Measurements from ENCODE around the gene TMSB15B. TPM values are rescaled to one million over a fixed set of nuclear protein-coding genes. Genes with fewer than 3 reads are reported as not detected.
"Not testable (repeated sequence)": the region's sequence is repeated elsewhere in the genome, so short reads cannot be mapped to it uniquely, and the experiment has no call there.

The TMSB15B gene
- total RNA-seq, 2 experiments from 2014 or later, result 9.3 to 10.5 TPM

GRCh38 chrX:103953353-103953752 lies 9.1 kb upstream of the TMSB15B start:
- Mint-ChIP-seq H3K27me3 (no peaks in the 10 kb centered on the region), H3K4me1 (no peaks in the 10 kb centered on the region), H3K36me3 (no peaks in the 10 kb centered on the region), H3K4me3 (no peak overlapping the region), H3K9me3 (ENCODE audit: low read depth) (no peaks in the 10 kb centered on the region), H3K27ac (no peak overlapping the region)
- ATAC-seq (no peak), DNase-seq (no peak)
- CTCF ChIA-PET, result no interaction called here

DNA sequence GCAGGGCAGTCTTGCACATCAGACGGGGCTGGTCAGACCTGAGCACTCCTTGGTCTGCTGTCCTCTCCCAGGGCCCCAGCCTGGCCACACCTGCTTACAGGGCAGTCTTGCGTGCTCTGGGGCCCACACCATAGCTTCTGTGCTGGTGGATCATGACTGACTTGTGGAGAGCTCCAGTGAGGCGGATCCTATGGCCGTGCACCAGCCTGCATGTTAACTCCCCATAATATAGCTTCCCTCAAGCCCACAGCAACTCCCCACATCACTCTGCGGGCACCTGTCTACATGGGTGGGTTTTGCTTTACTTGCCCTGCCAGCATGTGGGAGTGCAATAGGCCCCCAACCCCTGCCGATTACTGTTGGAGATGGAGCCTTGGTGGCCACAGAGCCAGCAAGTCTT lies 8.2 kb upstream of the TMSB15B start:
- Mint-ChIP-seq H3K27me3 (no peaks in the 10 kb centered on the region), H3K9me3 (ENCODE audit: low read depth) (no peaks in the 10 kb centered on the region), H3K4me3 (no peak overlapping the region), H3K4me1 (no peaks in the 10 kb centered on the region), H3K27ac (no peak overlapping the region), H3K36me3 (no peaks in the 10 kb centered on the region)
- CTCF ChIA-PET, result no interaction called here
- no peak for DNase-seq
- ATAC-seq, result no peak

GRCh38 chrX:103960599-103960998 lies 1.8 kb upstream of the TMSB15B start:
- H3K9me3 Mint-ChIP-seq (ENCODE audit: low read depth); H3K36me3 Mint-ChIP-seq; CTCF ChIA-PET; H3K4me3 Mint-ChIP-seq; H3K4me1 Mint-ChIP-seq; DNase-seq; H3K27ac Mint-ChIP-seq; ATAC-seq; H3K27me3 Mint-ChIP-seq: not testable (repeated sequence)

- H3K4me3 Mint-ChIP-seq; CTCF ChIA-PET; H3K36me3 Mint-ChIP-seq; DNase-seq; H3K27ac Mint-ChIP-seq; H3K27me3 Mint-ChIP-seq; H3K4me1 Mint-ChIP-seq; ATAC-seq; H3K9me3 Mint-ChIP-seq (ENCODE audit: low read depth): not testable (repeated sequence)
Measured at GRCh38 chrX:103983508-103983907, 21.1 kb downstream of the TMSB15B start.

GRCh38 chrX:103999234-103999633 lies 36.8 kb downstream of the TMSB15B start:
- Mint-ChIP-seq H3K9me3 (ENCODE audit: low read depth) (no peaks in the 10 kb centered on the region), H3K27me3 (peaks cover 5% of the 10 kb centered on the region), H3K27ac (no peak overlapping the region), H3K36me3 (no peaks in the 10 kb centered on the region), H3K4me1 (no peaks in the 10 kb centered on the region), H3K4me3 (no peak overlapping the region)
- CTCF ChIA-PET, result no interaction called here
- no peak for DNase-seq
- no peak for ATAC-seq

DNA sequence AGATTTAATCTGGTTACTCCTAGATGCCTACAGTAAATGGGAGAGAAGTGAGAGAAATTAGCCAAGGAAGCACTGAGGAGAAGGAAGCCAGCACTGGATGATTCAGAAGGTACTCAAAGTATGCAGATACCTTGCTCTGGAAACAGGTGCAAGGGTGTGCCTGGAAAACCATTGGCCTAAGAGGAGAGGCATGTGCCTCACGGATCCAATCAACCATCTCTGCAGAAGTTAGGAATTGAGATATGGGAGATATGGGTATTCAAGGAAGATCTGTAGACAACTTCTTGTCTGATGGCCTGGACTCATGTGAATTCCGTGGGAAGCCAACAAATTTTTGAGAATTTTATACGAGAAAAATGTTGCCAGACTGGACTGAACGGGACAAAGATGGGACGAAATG lies 46.4 kb downstream of the TMSB15B start:
- CTCF ChIA-PET, result no interaction called here
- no peak overlapping the region for H3K4me3 Mint-ChIP-seq
- no peak for ATAC-seq

DNA sequence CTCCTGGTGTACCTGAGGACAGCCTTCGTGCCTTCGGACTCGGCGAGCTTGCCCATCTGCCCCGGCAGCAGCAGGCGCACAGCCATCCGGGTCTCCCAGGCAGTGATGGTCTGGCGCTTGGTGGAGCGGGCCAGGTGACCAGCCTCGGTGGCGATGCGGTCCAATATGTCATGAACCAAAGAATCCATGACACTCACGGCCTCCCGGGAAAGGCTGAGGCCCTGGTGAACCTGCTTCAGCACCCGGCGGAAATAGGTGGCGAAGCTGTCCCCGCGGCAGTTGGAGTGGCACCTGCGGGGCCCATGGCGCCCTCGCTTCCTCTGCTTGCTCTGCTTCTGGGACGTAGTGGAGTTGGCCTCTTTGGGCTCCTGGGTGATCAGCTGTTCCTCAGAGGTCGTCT lies 50.7 kb downstream of the TMSB15B start:
- Mint-ChIP-seq H3K4me3 (no peak overlapping the region), H3K27me3 (no peaks in the 10 kb centered on the region), H3K36me3 (no peaks in the 10 kb centered on the region), H3K4me1 (no peaks in the 10 kb centered on the region), H3K27ac (no peak overlapping the region), H3K9me3 (ENCODE audit: low read depth) (no peaks in the 10 kb centered on the region)
- CTCF ChIA-PET, result no interaction called here
- DNase-seq, result no peak
- no peak for ATAC-seq

More for the DNA sequence above, 46.4 kb downstream of the TMSB15B start:
- Mint-ChIP-seq H3K9me3 (ENCODE audit: low read depth) (no peaks in the 10 kb centered on the region), H3K36me3 (no peaks in the 10 kb centered on the region), H3K4me1 (no peaks in the 10 kb centered on the region), H3K27me3 (peaks cover 3% of the 10 kb centered on the region), H3K27ac (no peak overlapping the region)
- no peak for DNase-seq

- no peaks in the 10 kb centered on the region for H3K4me1 Mint-ChIP-seq
- CTCF ChIA-PET, result no interaction called here
- no peak within 1 kb of the TSS for H3K27ac Mint-ChIP-seq
- H3K36me3 Mint-ChIP-seq, result no peaks in the 10 kb centered on the region
- H3K27me3 Mint-ChIP-seq, result no peaks in the 10 kb centered on the region
- ATAC-seq (no peak), DNase-seq (no peak)
- no peaks in the 10 kb centered on the region for H3K9me3 Mint-ChIP-seq (ENCODE audit: low read depth)
- H3K4me3 Mint-ChIP-seq, result no peak within 1 kb of the TSS
Measured at GRCh38 chrX:104013606-104014005, 51.2 kb downstream of the TMSB15B start, which contains the start of gene H2BW1. H2BW1 (minus strand) TSS chrX:104013708; CDS start chrX:104013576, 132 bp downstream.

DNA sequence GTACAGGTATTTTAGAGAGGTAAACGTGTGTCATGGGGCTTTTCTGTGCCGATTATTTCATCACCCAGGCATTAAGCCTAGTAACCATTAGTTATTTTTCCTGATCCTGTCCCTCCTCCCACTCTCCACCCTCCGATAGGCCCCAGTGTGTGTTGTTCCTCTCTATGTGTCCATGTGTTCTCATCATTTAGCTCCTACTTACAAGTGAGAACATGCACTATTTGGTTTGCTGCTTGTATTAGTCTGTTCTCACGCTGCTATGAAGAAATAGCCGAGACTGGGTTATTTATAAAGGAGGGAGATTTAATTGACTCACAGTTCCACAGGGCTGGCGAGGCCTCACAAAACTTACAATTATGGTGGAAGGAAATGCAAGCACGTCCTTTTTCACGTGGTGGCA lies 53.1 kb downstream of the TMSB15B start:
- ATAC-seq; H3K4me3 Mint-ChIP-seq; H3K4me1 Mint-ChIP-seq; DNase-seq; H3K27ac Mint-ChIP-seq; H3K27me3 Mint-ChIP-seq; H3K9me3 Mint-ChIP-seq (ENCODE audit: low read depth); H3K36me3 Mint-ChIP-seq; CTCF ChIA-PET: not testable (repeated sequence)

Other genes starting within 250 kb of the TMSB15B start
- not detected for gene PLP1, start 185.8 kb upstream of the TMSB15B start, total RNA-seq
- under 1 TPM; 0.19 to 0.26 TPM for gene RAB9B, start 130.4 kb upstream of the TMSB15B start, total RNA-seq
- not detected for gene H2BW1, start 51.1 kb downstream of the TMSB15B start, total RNA-seq
- gene H2BW2, start 77.3 kb downstream of the TMSB15B start, total RNA-seq, result not detected
- gene TMSB15C, start 113.6 kb downstream of the TMSB15B start, total RNA-seq, result 1 to 10 TPM; 4.6 TPM
- gene ZCCHC18, start 149.9 kb downstream of the TMSB15B start, total RNA-seq, result 1 to 10 TPM; 3.3 to 3.9 TPM
- gene SLC25A53, start 194.4 kb downstream of the TMSB15B start, total RNA-seq, result 1 to 10 TPM; 7.4 to 9.6 TPM
- 10 to 100 TPM; 11.9 to 12.1 TPM for gene FAM199X, start 203.8 kb downstream of the TMSB15B start, total RNA-seq

Data from activated CD8-positive, alpha-beta memory T cell treated with anti-CD3 and anti-CD28 coated beads, Interleukin-2, amount 10 ng/mL, durations not matched to agents 7 days and 5 days (primary cell).